DLD1 (cell line): ENCODE results near the gene CHST8.

Experiments
- in situ Hi-C: cut with HindIII; loops from 2 replicates; pipeline ENCODE4 v1.10.0; 2017; ENCODE audit warnings: low sequenced_read_pairs

The CHST8 gene

DNA sequence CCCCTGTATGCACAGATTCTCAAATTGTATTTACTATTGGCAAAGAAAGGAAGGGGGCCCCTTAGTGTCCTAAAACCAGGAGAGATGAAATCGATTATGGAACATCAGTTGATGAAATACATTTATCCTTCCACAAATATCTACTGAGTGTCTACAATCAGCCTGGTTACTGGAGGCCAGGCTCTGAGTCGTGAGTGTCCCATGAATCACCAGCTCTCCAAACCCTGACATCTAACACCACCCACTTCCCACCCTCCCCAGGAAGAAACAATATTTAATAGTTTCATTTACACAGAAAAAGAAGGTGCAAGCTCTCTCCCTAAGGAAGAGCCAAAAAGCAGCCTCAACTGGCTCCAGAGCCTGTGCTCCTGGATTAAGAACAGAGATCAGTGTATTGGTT lies 200.1 kb downstream of the CHST8 start:
- in situ Hi-C loops: no loop called here
